Posterior cingulate gyrus (tissue), 11 donors: Measurements from ENCODE around the gene PADI1.

Experiments
- DNase-seq, 10 donors: peaks; one replicate each; pipeline versions ENCODE4 v3.0.0 to v3.0.0-alpha.2; 2020 to 2021; ENCODE audit warnings: mixed read lengths in 3 of 10
- intact Hi-C: fragments of 100-400 bp; cut with DNase I; formaldehyde crosslinking; loops from one replicate; pipeline ENCODE4 v1.15.1; 2023

Gene PADI1

GRCh38 chr1:17212487-17213121 is 7.7 kb downstream of the PADI1 start:
- intact Hi-C loops = no loop called here
- peak in 2 of 10 donors; percentile 41 to 75 for DNase-seq

DNA sequence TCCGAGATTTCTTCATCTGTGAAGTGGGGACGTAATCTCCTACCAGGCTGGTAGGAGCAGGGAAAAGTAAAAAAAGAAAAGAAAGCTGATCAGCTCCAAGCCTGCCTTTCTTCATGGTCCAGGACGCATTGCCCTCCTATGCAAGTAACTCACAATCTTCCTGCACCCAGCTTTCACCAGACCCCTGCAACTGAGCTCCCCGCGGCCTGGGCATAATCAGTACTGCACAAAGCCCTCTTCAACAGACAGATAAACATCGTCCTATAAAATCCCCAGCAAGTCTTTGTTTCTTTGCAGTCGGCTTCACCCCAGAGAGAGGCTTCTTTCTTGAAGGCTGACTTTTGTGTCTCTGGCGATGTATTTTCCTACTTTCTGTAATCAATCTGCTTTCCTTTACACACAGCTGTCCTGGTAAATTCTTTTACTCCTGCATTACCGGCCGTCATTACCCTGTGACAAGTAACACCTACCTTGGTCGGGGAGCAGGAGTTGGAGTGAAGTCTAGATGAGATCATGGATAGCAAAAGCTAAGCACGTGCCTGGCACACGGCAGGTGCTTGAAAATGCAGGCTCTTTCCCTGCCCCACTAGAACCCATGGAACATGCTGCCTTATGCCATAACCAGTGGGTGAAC is 8.3 kb downstream of the PADI1 start:
- intact Hi-C loops = no loop called here
- DNase-seq = peak in 2 of 10 donors; percentile 24 to 29

- intact Hi-C loops = no loop called here
- DNase-seq = peak in 1 of 10 donors; percentile 12
Observed at GRCh38 chr1:17213782-17214148, 8.8 kb downstream of the PADI1 start.

GRCh38 chr1:17214876-17215544 is 10.1 kb downstream of the PADI1 start:
- intact Hi-C loops = no loop called here
- DNase-seq = no peak

- no peak for DNase-seq
- intact Hi-C loops = no loop called here
Observed at GRCh38 chr1:17215545-17215890, 10.6 kb downstream of the PADI1 start.

DNA sequence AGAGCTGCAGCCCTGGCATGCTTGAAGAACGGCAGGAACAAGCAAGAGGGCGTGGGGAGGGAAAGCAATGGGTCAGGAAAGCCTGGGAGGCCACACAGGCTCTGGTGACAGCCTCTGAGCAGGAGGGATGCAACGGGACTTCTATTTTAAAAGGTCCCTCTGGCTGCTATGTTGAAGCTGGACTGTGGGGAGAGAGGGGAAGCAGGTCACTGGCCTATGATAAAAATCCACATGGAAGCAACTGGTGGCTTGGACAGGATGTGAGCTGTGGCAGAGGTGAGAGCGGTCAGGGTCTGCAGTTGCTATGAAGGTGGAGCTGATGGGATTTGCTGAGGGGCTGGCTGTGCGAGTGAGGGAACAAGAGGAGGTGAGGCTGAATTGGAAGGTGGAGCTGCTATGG is 11.2 kb downstream of the PADI1 start:
- no peak for DNase-seq
- intact Hi-C loops = no loop called here

GRCh38 chr1:17217607-17218006 is 12.7 kb downstream of the PADI1 start:
- DNase-seq = no peak
- intact Hi-C loops = no loop called here

DNA sequence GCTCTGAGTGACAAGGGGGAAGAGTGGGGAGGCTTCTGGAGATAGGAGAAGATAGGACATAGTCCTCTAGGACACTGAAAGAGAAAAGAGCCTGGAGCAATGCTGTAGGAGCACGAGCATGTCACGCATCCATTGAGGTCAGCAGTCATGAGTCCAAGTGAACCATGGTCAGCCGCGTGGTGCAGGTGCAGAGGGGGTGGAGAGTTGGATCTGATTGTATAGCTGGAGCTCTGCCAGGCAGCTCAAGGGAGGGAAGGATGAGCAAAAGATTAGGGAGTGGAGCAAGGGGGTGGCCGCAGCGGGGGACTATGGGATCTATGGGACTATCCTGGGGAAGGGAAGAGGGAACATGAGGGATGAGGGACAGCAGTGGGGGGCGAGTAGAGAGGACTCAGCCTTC is 14.0 kb downstream of the PADI1 start:
- DNase-seq = no peak

DNA sequence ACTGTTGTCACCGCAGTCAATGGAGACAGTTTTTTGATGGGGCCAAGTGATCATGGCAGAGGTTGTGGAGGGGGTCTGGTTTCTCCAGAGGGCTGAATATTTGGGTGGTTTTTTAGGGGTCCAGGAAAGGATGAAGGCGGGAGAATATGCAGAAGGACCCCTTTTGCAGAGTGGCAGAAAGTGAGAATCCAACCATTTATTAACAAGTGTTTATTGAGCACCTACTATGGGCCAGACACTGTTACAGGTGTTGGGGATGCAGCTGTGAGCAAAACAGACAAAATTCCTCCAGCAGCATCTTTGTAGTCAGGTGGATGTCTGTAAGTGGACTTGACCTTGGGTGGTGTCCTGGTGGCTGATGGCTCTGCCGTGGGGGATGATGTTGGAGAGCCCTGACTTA is 15.4 kb downstream of the PADI1 start:
- intact Hi-C loops = no loop called here
- DNase-seq = no peak

More for the DNA sequence above, 14.0 kb downstream of the PADI1 start:
- intact Hi-C loops = no loop called here

- DNase-seq = no peak
- intact Hi-C loops = no loop called here
Observed at GRCh38 chr1:17222557-17222956, 17.6 kb downstream of the PADI1 start.

- intact Hi-C loops = no loop called here
Observed at GRCh38 chr1:17224434-17224833, 19.5 kb downstream of the PADI1 start.

DNA sequence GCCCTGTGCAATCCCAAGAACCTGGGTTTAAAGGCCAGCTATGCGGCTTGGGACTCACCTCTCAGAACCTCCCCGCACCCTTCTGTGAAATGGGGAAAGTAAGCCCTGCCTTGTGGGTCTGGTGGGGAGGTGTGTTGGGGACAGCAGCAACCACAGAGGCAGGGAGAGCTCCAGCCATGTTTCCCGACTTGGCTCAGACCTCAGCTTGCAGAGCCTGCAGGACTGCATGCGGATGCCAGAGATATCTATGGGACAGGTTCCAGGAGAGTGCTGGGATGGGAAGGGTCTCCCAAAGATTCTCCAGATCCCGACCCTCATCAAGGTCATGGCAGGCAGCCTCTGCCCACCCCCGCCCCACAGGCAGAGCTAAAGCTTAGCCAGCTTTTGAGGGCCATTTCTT is 20.2 kb downstream of the PADI1 start:
- DNase-seq = no peak
- intact Hi-C loops = no loop called here

More at GRCh38 chr1:17224434-17224833, 19.5 kb downstream of the PADI1 start:
- DNase-seq = no peak

- intact Hi-C loops = no loop called here
- DNase-seq = no peak
Observed at GRCh38 chr1:17227358-17227915, 22.5 kb downstream of the PADI1 start.

DNA sequence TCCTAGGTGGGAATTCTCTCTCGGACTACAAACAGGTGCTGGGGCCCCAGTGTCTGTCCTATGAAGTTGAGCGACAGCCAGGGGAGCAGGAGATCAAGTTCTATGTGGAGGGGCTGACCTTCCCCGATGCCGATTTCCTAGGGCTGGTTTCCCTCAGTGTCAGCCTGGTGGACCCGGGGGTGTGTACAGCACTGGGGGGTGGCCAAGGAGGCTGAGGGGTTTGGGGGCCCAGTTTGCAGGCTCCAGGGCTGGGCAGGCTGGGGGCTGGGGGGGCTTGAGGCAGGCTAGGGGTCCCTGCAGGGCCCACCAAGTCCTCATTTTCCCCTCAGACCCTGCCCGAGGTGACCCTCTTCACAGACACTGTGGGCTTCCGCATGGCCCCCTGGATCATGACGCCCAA is 23.7 kb downstream of the PADI1 start:
- intact Hi-C loops = no loop called here
- no peak for DNase-seq

GRCh38 chr1:17229379-17229778 is 24.5 kb downstream of the PADI1 start:
- intact Hi-C loops = no loop called here
- no peak for DNase-seq

- intact Hi-C loops = loop anchor here (10.0 kb wide), 1 partner anchor 275 kb away; no protein-coding TSS in a partner anchor
- DNase-seq = no peak
Observed at GRCh38 chr1:17230106-17230505, 25.2 kb downstream of the PADI1 start.

- intact Hi-C loops = loop anchor here (10.0 kb wide), 1 partner anchor 276 kb away; no protein-coding TSS in a partner anchor
- no peak for DNase-seq
Observed at GRCh38 chr1:17230671-17231310, 25.9 kb downstream of the PADI1 start.

DNA sequence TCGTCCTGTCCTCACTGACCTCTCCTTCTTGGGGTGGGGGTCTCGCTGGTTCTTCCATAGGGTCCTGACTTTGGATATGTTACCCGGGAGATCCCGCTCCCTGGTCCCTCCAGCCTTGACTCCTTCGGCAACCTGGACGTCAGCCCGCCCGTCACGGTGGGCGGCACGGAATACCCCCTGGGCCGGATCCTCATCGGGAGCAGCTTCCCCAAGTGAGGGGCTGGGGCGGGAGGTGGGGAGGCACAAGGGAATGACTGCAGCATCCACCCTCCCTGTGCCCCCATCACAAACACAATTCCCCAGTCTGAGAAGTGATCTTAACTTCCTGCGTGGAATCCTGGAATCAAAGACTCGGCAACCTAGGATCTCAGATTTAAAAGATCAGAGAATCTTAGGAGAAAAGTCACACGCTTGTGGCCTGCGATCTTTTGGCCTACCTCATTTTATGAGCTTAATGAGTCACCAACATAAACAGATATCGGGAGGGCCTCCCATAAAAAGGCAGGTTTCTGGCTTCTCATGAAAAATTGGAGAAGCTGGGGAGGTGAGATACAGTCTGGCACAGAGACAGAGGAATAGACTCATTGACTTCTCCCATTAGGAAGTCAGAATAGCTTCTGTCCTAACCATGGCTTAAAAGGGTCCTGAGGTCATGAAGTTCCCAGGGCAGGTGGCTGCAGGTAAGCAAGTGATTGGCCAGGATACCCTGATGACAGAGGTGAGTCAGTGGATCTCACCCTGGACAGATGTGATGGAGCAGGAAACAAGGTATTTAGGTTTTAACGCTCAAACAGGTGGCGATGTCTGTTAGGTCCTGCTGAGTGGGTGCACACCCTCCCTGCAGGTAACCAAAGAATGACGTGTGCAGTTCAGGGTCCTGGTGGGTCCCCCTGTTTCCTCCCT is 28.1 kb downstream of the PADI1 start:
- DNase-seq = no peak
- intact Hi-C loops = loop anchor here (10.0 kb wide), 1 partner anchor 278 kb away; no protein-coding TSS in a partner anchor

GRCh38 chr1:17233675-17234320 is 28.9 kb downstream of the PADI1 start:
- DNase-seq = peak in 7 of 10 donors; percentile 7 to 92 (median 28)
- intact Hi-C loops = loop anchor here (10.0 kb wide), 1 partner anchor 279 kb away; no protein-coding TSS in a partner anchor
